Measurements from ENCODE around the gene UTF1. TPM values are rescaled to one million over a fixed set of nuclear protein-coding genes. Genes with fewer than 3 reads are reported as not detected.

UTF1 gene
- total RNA-seq, 1 donor from 2014 or later, result not detected

DNA sequence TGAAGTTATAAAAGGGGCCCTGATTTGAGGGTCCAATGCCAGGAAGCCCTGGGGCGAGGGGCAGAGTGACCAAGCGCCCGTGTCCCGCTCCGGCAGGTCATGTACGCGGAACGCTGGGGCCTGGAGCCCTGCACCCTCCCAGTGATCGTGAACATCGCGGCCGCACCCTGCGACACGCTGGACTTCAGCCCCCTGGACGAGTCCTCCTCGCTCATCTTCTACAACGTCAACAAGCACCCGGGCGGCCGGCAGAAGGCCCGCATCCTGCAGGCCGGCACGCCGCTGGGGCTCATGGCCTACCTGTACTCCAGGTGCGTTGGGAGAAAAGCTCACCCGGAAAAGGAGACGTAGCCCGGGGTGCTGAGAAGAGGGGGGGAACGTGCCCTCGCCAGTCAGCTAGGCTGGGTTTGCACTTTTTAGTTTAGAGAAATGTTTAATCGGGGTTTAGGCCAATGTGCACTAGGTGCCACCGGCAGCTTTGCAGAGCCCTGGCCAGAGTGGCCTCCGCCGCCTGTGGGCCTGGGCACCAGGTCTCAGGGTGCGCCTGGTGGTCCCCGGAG, 22.9 kb upstream of the UTF1 start:
- Histone ChIP-seq H3K4me2 (no peak overlapping the region), H3K27me3 (no peaks in the 10 kb centered on the region), H3K9ac (no peak overlapping the region), H3K9me3 (ENCODE audit: low read depth) (no peaks in the 10 kb centered on the region), H3K36me3 (no peaks in the 10 kb centered on the region), H3K4me3 (no peak overlapping the region), H3F3A (ENCODE audit: low read depth) (no peaks in the 10 kb centered on the region), H3K27ac (no peak overlapping the region), H4K20me1 (ENCODE audit: low read depth) (no peaks in the 10 kb centered on the region), H3K79me2 (ENCODE audit: low read depth) (no peaks in the 10 kb centered on the region), H3K4me1 (no peaks in the 10 kb centered on the region), H2AFZ (replicated peaks) (no peak overlapping the region)
- Mint-ChIP-seq H3K4me1 (peaks cover 2% of the 10 kb centered on the region), H3K9me3 (no peaks in the 10 kb centered on the region), H3K27ac (no peak overlapping the region), H3K27me3 (ENCODE audit: insufficient read depth, low read depth) (peaks cover 4% of the 10 kb centered on the region), H3K4me3 (no peak overlapping the region), H3K36me3 (no peaks in the 10 kb centered on the region)
- TF ChIP-seq EZH2 (IDR thresholded peaks at IDR 0.05) (no peak), EZH2phosphoT487 (IDR thresholded peaks at IDR 0.05) (no peak), CTCF (IDR thresholded peaks at IDR 0.05) (no peak)
- no peak for DNase-seq (ENCODE audit: low spot score)

DNA sequence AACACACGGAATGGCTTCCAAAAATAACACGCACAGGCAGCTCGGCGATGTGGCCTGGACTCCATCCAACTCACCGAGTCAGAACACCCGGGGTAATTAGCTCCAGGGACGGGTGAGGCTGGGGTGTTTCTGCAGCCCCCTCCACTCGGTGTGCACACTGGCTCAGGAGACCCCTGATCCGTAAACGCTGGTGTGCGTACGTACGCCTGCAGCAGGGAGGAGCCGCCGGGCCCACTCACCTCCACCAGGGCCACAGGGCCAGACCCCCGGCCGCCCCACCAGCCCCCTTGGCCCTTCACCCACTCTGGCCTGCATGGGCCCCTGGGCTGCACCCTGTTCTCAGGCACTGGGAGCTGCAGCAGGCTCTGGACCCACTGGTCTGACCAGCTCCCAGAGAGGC, 22.4 kb upstream of the UTF1 start:
- Histone ChIP-seq H3K4me1 (no peaks in the 10 kb centered on the region), H3K4me2 (no peak overlapping the region), H3K36me3 (no peaks in the 10 kb centered on the region), H4K20me1 (ENCODE audit: low read depth) (no peaks in the 10 kb centered on the region), H2AFZ (replicated peaks) (no peak overlapping the region), H3K9me3 (ENCODE audit: low read depth) (no peaks in the 10 kb centered on the region), H3K4me3 (no peak overlapping the region), H3K79me2 (ENCODE audit: low read depth) (no peaks in the 10 kb centered on the region), H3F3A (ENCODE audit: low read depth) (no peaks in the 10 kb centered on the region), H3K27me3 (no peaks in the 10 kb centered on the region), H3K27ac (no peak overlapping the region), H3K9ac (no peak overlapping the region)
- Mint-ChIP-seq H3K4me3 (no peak overlapping the region), H3K36me3 (no peaks in the 10 kb centered on the region), H3K27ac (no peak overlapping the region), H3K9me3 (no peaks in the 10 kb centered on the region), H3K4me1 (peaks cover 3% of the 10 kb centered on the region), H3K27me3 (ENCODE audit: insufficient read depth, low read depth) (peaks cover 5% of the 10 kb centered on the region)
- TF ChIP-seq EZH2 (IDR thresholded peaks at IDR 0.05) (no peak), CTCF (IDR thresholded peaks at IDR 0.05) (no peak), EZH2phosphoT487 (IDR thresholded peaks at IDR 0.05) (no peak)
- no peak for DNase-seq (ENCODE audit: low spot score)

DNA sequence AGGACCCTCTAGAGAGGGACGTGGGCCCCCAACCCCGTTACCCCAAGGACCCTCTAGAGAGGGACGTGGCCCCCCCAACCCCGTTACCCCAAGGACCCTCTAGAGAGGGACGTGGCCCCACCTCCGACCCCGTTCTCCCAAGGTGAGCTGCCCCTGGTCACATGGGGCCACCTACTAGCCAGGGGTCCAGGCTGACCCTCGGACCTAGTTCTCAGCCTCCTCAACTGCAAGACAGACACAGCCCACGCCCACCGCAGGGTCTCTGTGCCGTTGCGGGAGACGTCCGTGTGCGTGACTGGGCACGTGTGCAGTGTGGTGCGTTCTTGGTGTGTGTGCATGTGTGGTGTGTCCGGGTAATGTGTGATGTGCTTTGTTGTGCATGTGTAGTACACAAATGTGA, 21.6 kb upstream of the UTF1 start:
- H3K4me1 ChIP-seq, result no peaks in the 10 kb centered on the region
- no peaks in the 10 kb centered on the region for H3F3A ChIP-seq (ENCODE audit: low read depth)
- DNase-seq (ENCODE audit: low spot score), result no peak
- H3K27me3 ChIP-seq, result no peaks in the 10 kb centered on the region
- no peak overlapping the region for H3K27ac ChIP-seq
- H4K20me1 ChIP-seq (ENCODE audit: low read depth), result no peaks in the 10 kb centered on the region
- Mint-ChIP-seq H3K27ac (no peak overlapping the region), H3K27me3 (ENCODE audit: insufficient read depth, low read depth) (peaks cover 5% of the 10 kb centered on the region), H3K4me3 (no peak overlapping the region), H3K9me3 (no peaks in the 10 kb centered on the region), H3K4me1 (peaks cover 3% of the 10 kb centered on the region), H3K36me3 (no peaks in the 10 kb centered on the region)
- H3K9ac ChIP-seq, result no peak overlapping the region
- no peak overlapping the region for H3K4me3 ChIP-seq
- H3K4me2 ChIP-seq, result no peak overlapping the region
- TF ChIP-seq CTCF (IDR thresholded peaks at IDR 0.05) (no peak), EZH2 (IDR thresholded peaks at IDR 0.05) (no peak), EZH2phosphoT487 (IDR thresholded peaks at IDR 0.05) (no peak)
- no peaks in the 10 kb centered on the region for H3K9me3 ChIP-seq (ENCODE audit: low read depth)
- no peak overlapping the region for H2AFZ ChIP-seq (replicated peaks)
- H3K36me3 ChIP-seq, result no peaks in the 10 kb centered on the region
- H3K79me2 ChIP-seq (ENCODE audit: low read depth), result no peaks in the 10 kb centered on the region
